HG02763 (cell line): ENCODE results near the gene NF2.

Experiments used
- ATAC-seq: cut with Tn5 transposase; IDR thresholded peaks from one replicate; pipeline ENCODE4 v1.9.1; 2021; ENCODE audit warnings: mild to moderate bottlenecking, moderate library complexity; ENCODE audit not compliant: unreplicated experiment

NF2 gene

GRCh38 chr22:29718949-29719898, 115.8 kb downstream of the NF2 start:
- ATAC-seq, result no peak

DNA sequence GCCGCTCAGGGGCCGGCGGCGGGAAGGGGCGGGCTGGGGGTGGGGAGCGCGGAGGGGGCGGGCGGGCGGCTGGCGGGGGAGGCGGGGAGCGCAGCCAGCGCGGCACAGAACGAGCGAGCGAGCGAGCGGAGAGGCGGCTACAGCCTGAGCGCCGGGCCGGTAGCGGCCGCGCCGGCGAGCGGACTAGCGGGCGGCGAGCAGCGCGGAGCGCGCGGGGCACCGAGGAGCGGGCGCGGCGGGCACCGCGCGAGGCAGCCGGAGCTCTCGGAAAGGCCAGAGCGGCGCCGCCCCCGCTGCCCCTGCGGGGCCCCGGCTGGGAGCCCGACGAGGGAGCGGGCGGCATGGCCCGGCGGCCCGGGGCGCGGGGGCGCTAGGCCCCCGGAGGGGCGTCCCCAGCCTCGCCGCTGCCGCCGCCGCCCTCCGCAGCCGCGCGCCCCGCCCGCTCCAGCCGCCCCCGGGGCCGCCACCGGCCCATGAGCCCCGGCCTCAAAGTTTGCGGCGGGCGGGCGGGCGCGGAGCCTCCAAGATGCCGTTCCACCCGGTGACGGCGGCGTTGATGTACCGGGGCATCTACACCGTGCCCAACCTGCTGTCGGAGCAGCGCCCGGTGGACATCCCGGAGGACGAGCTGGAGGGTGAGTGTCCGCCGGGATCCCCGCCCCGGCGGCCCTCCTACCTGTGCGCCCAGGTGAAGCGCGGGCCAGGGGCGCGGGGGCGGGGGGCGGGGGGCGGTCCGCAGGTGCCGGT, 116.6 kb downstream of the NF2 start, which contains the start of gene CABP7:
TSS of gene CABP7 (plus strand) at position 105 of the 747 bp plus-strand sequence. CDS start at position 527, 422 bp downstream.
- no peak for ATAC-seq

DNA sequence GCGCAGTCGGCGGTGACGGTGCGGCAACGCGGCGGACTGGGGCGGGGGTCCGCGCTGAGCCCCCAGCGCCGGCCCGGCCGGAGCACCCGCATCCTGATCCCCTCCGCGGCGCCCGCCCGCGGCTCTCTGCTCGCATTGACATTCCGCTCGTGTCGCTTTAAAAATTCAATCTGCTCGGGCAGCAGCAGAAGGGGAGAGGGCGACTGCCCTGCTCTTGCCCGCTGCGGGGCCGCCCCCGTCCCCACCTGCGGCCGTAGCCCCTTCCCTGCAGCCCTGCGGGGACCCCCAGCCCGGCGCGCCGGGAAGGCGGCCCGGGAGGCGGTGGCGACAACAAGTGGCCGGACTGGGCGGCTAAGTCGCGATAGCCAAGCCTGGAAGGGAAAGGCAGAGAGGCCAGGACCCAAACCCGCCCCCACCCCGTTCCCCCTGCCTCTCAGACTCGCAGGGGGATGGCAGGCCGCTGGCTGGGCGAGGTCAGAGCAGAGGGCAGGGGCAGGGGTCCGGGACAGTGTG, 117.4 kb downstream of the NF2 start:
- no peak for ATAC-seq

DNA sequence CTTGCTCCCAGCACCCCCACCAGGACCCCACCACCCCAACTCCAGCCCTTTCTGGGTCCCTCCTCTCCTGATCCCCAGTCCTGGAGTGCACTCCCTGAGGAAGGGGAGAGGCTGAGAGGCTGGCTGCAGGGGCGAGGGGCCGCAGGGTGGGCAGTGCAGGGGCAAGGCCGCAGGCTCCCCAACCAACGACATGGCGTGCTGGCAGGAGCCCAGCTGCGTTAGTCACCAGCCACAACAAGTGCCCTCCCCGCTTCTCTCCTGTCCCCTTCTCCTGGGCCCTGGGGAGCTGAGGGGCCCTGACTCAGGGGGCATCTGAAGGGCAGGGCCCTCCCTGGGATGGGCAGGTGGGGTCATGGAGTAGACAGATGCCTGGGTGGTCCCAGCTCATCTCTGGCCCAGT, 118.7 kb downstream of the NF2 start:
- ATAC-seq, result no peak

DNA sequence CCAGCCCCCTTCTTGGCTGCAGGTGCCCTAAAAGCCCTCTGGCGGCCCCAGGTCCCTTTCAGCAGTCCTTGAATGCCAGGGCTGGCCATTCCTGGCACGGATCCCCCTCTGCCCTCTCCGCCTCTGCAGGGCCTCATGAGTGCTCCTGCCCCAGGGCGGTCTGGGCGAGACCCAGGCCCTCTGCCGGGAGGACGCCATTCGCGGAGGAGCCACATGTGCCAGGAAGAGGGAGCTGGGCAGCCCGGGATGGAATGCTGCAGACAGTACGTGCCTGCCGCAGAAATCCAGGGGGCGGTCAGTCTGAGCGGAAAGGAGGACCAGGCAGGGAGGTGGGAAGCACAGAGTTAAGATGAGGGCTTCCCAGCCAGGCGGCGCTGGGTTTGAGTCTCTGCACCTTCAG, 119.2 kb downstream of the NF2 start:
- no peak for ATAC-seq

- no peak for ATAC-seq
These were observed 120.3 kb downstream of the NF2 start for GRCh38 chr22:29723766-29724165.

GRCh38 chr22:29724843-29725242, 121.4 kb downstream of the NF2 start:
- ATAC-seq, result no peak

DNA sequence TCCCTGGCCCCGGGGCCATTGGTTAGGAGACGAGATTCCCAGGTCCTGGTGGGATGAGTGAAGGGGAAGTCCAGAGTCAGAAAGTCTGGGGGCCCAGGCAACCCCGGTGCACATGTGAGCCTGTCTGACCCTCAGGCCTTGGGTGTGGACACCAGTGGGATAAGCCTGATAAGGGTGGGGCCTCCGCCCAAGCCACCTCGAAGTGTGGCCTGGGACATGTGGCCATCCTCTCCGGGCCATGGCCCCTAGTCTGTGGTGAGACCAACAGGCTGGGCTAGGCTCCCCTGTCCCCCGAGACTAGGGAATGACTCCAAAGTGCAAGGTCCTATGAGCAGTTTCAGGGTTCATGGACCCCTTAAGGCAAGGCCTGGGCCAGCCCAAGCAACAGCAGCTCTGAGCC, 122.7 kb downstream of the NF2 start:
- no peak for ATAC-seq

DNA sequence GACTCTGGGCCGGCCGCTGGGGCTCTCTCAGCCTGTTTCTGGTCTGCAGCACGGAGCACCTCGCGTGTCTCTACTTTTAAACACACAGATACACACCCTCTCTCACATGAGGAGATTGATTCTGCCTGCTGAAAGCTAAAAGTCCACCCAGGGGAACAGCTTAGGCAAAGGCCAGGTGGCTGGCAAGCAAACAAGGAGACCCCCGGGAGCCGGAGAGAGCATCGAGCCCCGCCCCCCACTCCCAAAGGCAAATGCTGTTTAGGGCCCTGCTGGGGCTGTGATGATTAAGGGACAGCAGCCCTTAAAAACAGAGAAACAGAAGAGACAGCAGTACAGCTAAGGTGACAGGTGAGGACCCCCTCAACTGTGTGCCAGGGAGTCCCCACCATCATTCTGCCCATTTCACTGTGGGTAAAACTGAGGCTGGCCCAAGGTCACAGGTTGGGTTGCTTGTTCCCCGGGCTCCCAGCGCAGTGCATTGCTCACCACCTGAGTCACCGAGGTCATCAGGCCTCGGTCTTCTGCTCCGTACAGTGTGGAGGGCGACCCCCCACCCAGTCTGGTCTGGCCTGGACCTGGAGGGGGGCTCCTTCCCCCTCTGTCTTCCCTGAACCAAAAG, 123.2 kb downstream of the NF2 start:
- no peak for ATAC-seq

GRCh38 chr22:29727131-29727523, 123.7 kb downstream of the NF2 start:
- no peak for ATAC-seq

DNA sequence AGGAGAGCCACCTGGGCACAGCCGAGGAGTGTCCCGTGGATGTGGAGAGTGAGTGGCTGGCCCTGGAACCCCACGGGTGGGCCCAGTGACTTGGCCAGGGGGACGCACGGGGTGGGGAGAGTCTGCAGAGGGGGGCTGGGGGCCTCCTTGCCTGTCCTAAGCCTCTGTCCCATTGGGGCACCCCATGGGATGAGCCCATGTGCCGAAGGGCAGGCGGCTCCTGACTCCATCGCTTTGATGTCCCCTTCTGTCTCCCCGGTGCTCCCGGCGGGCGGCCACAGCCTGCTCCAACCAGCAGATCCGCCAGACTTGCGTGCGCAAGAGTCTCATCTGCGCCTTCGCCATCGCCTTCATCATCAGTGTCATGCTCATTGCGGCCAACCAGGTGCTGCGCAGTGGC, 125.7 kb downstream of the NF2 start:
- ATAC-seq, result no peak

GRCh38 chr22:29731058-29731850, 127.8 kb downstream of the NF2 start:
- ATAC-seq, result no peak

GRCh38 chr22:29732883-29733282, 129.4 kb downstream of the NF2 start:
- ATAC-seq, result no peak

- ATAC-seq, result no peak
These were observed 130.1 kb downstream of the NF2 start for GRCh38 chr22:29733362-29734201.

GRCh38 chr22:29734406-29734805, 131.0 kb downstream of the NF2 start:
- ATAC-seq, result no peak

GRCh38 chr22:29734838-29735237, 131.4 kb downstream of the NF2 start:
- no peak for ATAC-seq

- no peak for ATAC-seq
These were observed 132.0 kb downstream of the NF2 start for GRCh38 chr22:29735416-29735815.

DNA sequence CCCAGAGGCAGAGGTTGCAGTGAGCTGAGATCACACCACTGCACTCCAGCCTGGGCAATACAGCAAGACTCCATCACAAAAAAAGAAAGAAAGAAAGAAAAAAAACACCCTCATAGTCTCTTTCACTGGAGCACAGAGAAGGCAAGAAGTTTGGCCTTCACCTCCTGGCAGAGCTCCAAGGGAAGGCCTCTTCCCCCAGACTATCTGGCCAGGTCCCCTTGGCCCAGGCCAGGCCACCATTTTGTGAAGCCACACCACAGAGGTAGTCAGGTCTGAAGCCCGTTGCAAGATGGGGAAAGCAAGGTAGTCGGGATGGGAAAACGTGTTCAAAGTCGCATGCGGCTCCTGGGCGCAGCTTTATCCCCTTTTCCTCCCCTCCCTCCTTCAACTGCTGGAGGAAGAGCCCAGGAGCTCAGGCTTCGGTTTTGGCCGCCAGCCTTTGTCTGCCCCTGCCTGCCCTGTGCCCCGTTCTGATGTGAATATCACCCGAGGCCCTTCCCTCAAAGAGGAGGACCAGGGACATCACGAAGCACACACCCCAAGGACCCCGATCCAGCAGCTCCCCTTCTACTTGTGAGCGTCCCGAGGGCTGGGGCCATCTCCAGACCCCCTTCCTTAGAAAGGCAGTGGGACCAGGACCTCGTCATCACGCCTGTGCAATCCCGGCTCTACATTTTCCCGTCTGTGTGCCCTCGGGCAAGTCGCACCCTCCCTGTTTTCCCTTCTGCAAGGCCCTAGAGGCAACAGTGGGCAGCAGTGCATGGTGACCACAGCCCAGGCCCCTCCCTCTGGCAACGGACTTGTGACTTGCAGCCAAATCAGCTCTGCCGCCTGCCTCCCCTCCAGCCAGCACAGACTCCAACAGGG, 134.1 kb downstream of the NF2 start:
- ATAC-seq, result no peak
